Endothelial cell of umbilical vein (primary cell): Measurements from ENCODE around the gene FAXDC2. TPM values are rescaled to one million over a fixed set of nuclear protein-coding genes. Genes with fewer than 3 reads are reported as not detected.

ENCODE experiments used
- BruUV-seq: library from RNA; stranded (reverse); fragments of 400-500 nt; replicated peaks from 2 replicates; lab custom pipeline; 2021; lab: Mats Ljungman, UMichigan
- CTCF ChIA-PET: fragments of 300-600, 350-600 bp; sonication (Branson Sonifier 250); formaldehyde crosslinking; loops from one replicate; lab custom pipeline; 2021; ENCODE audit warnings: antibody characterized with exemption, inconsistent platforms; lab: Charles Lee
- POLR2A ChIA-PET: fragments of 300-600, 350-600 bp; sonication (Branson Sonifier 250); formaldehyde crosslinking; loops from one replicate; lab custom pipeline; 2021; ENCODE audit warnings: antibody characterized with exemption, inconsistent platforms; lab: Charles Lee
- DNase-seq: peaks from one replicate; pipeline ENCODE4 v3.0.0-alpha.2; 2011; ENCODE audit warnings: low read depth, low spot score
- FAIRE-seq: peaks from 2 replicates; lab custom pipeline; 2011; peaks lifted over from hg19 to GRCh38; lab: Jason Lieb, UNC
- H2AFZ ChIP-seq: 2 replicates; pipeline ENCODE4 v1.6.0; 2012; ENCODE audit warnings: low read depth, low read length, control low read depth, inconsistent platforms
- H3K27ac ChIP-seq: 2 replicates; pipeline ENCODE4 v1.5.1; 2011; ENCODE audit warnings: low read depth, mild to moderate bottlenecking, control low read depth, low read length, moderate library complexity; ENCODE audit not compliant: insufficient read depth
- H3K27me3 ChIP-seq, 2 experiments: 2 replicates each; pipeline versions ENCODE4 v1.6.0 to v1.6.1; 2011; ENCODE audit warnings: low read length in 2 of 2, mixed read lengths in 1 of 2; ENCODE audit not compliant: control insufficient read depth in 2 of 2, insufficient read depth in 2 of 2
- H3K36me3 ChIP-seq, 2 experiments: 2 replicates in 1 of 2; 3 replicates in 1 of 2; pipeline ENCODE4 v1.5.1; 2011; ENCODE audit warnings: low read length in 2 of 2, mild to moderate bottlenecking in 1 of 2, moderate library complexity in 1 of 2; ENCODE audit not compliant: control insufficient read depth in 2 of 2, insufficient read depth in 2 of 2; ENCODE audit errors: extremely low read depth in 1 of 2
- H3K4me1 ChIP-seq: 3 replicates; pipeline ENCODE4 v1.5.1; 2011; ENCODE audit warnings: mild to moderate bottlenecking, low read length; ENCODE audit not compliant: control insufficient read depth, insufficient read depth; ENCODE audit errors: extremely low read depth
- H3K4me2 ChIP-seq: 2 replicates; pipeline ENCODE4 v1.6.1; 2011; ENCODE audit warnings: low read length, control low read depth, mixed read lengths; ENCODE audit not compliant: insufficient read depth
- H3K4me3 ChIP-seq, 3 experiments: fragments of 200-600 bp in 1 of 3; sonication (generic), shearing (Covaris generic) in 1 of 3; replicated peaks in 1 of 3; 2 replicates each; pipeline ENCODE4 v1.5.1; 2011 to 2016; ENCODE audit warnings: control low read depth in 3 of 3, low read length in 3 of 3, mild to moderate bottlenecking in 2 of 3, inconsistent platforms in 1 of 3, low read depth in 1 of 3, moderate library complexity in 1 of 3; ENCODE audit not compliant: insufficient read depth in 1 of 3
- H3K79me2 ChIP-seq: 2 replicates; pipeline ENCODE4 v1.6.0; 2012; ENCODE audit warnings: low read length, inconsistent platforms; ENCODE audit not compliant: control insufficient read depth, insufficient read depth
- H3K9ac ChIP-seq: replicated peaks from 2 replicates; pipeline ENCODE3; 2011; ENCODE audit warnings: low read length, control low read depth; ENCODE audit not compliant: insufficient read depth; ENCODE audit errors: extremely low read depth
- H3K9me1 ChIP-seq: replicated peaks from 3 replicates; pipeline ENCODE4 v1.6.0; 2011; ENCODE audit warnings: mild to moderate bottlenecking, low read length; ENCODE audit not compliant: control insufficient read depth, insufficient read depth; ENCODE audit errors: extremely low read depth
- H3K9me3 ChIP-seq: replicated peaks from 2 replicates; pipeline ENCODE4 v1.5.1; 2012; ENCODE audit warnings: low read length, inconsistent platforms; ENCODE audit not compliant: control insufficient read depth, insufficient read depth
- H4K20me1 ChIP-seq: replicated peaks from 2 replicates; pipeline ENCODE3; 2011; ENCODE audit warnings: mild to moderate bottlenecking, low read length; ENCODE audit not compliant: control insufficient read depth, insufficient read depth; ENCODE audit errors: extremely low read depth
- EZH2 ChIP-seq: IDR thresholded peaks from 2 replicates; pipeline ENCODE4 v1.6.1; 2012; ENCODE audit warnings: borderline replicate concordance, low read depth, mild to moderate bottlenecking, moderate library complexity, low read length, inconsistent platforms; ENCODE audit not compliant: severe bottlenecking
- FOS ChIP-seq: IDR thresholded peaks from 2 replicates; pipeline ENCODE4 v1.6.1; 2011; ENCODE audit warnings: mild to moderate bottlenecking, low read length, moderate library complexity, borderline replicate concordance; ENCODE audit not compliant: insufficient read depth
- GATA2 ChIP-seq: IDR thresholded peaks from 2 replicates; pipeline ENCODE4 v1.7.0; 2011; ENCODE audit warnings: low read depth, mild to moderate bottlenecking, moderate library complexity, mixed read lengths, low read length; ENCODE audit not compliant: insufficient read length, insufficient read depth
- JUN ChIP-seq: IDR thresholded peaks from 2 replicates; pipeline ENCODE4 v1.6.1; 2011; ENCODE audit warnings: borderline replicate concordance, low read depth; ENCODE audit not compliant: insufficient read length, insufficient read depth
- MYC ChIP-seq: IDR thresholded peaks from one replicate; pipeline ENCODE4 v1.6.1; 2011; ENCODE audit warnings: mild to moderate bottlenecking, low read depth, low read length
- POLR2A ChIP-seq: IDR thresholded peaks from 2 replicates; pipeline ENCODE4 v1.6.1; 2012; ENCODE audit warnings: low read depth, mild to moderate bottlenecking, control low read depth, low read length
- POLR2AphosphoS5 ChIP-seq: IDR thresholded peaks from 2 replicates; pipeline ENCODE4 v1.6.1; 2012; ENCODE audit warnings: low read depth, mild to moderate bottlenecking, control low read depth, low read length, moderate library complexity; ENCODE audit not compliant: insufficient read depth
- dilution Hi-C: fragments of 300-500 bp; cut with MboI; formaldehyde crosslinking; loops from one replicate; pipeline ENCODE4 v1.15.0; 2019; ENCODE audit warnings: low sequenced_read_pairs; ENCODE audit not compliant: extremely low pct_ligation_motif_present
- intact Hi-C: fragments of 100-400 bp; cut with micrococcal nuclease; formaldehyde crosslinking; loops from one replicate; pipeline ENCODE4 v1.10.0; 2022
- polyA plus RNA-seq, 4 experiments: library from polyadenylated mRNA; depleted of rRNA in 3 of 4; stranded (reverse) in 3 of 4; unstranded in 1 of 4; fragments of >200 nt; gene quantifications; 2 replicates each; pipeline versions ENCODE4 v1.2.1 to v1.2.3, GENCODE V29; 2011 to 2012; ENCODE audit warnings: missing spikeins in 1 of 4
- total RNA-seq: library from RNA; stranded (reverse); gene quantifications from 2 replicates; pipeline ENCODE4 v1.2.3, GENCODE V29; 2021
- TF ChIP-seq, protein P1 (sequence below), 2 donors: IDR thresholded peaks; 1 replicate in 1 of 2; 2 replicates in 1 of 2; pipeline ENCODE4 v1.5.1; 2011; ENCODE audit warnings: low read length in 2 of 2, mild to moderate bottlenecking in 2 of 2, moderate library complexity in 2 of 2, control low read depth in 1 of 2, inconsistent platforms in 1 of 2, low read depth in 1 of 2; ENCODE audit not compliant: insufficient read depth in 1 of 2; ENCODE audit errors: extremely low read depth in 1 of 2
- TF ChIP-seq, protein P2 (sequence below): IDR thresholded peaks from 2 replicates; pipeline ENCODE4 v1.6.1; 2011; ENCODE audit not compliant: insufficient read depth, insufficient read length

Gene FAXDC2
- total and polyA plus RNA-seq, 2 donors (not counting 3 experiments of a cell fraction or from before 2014, with no cell fraction given), result 8.3 to 12.0 TPM

DNA sequence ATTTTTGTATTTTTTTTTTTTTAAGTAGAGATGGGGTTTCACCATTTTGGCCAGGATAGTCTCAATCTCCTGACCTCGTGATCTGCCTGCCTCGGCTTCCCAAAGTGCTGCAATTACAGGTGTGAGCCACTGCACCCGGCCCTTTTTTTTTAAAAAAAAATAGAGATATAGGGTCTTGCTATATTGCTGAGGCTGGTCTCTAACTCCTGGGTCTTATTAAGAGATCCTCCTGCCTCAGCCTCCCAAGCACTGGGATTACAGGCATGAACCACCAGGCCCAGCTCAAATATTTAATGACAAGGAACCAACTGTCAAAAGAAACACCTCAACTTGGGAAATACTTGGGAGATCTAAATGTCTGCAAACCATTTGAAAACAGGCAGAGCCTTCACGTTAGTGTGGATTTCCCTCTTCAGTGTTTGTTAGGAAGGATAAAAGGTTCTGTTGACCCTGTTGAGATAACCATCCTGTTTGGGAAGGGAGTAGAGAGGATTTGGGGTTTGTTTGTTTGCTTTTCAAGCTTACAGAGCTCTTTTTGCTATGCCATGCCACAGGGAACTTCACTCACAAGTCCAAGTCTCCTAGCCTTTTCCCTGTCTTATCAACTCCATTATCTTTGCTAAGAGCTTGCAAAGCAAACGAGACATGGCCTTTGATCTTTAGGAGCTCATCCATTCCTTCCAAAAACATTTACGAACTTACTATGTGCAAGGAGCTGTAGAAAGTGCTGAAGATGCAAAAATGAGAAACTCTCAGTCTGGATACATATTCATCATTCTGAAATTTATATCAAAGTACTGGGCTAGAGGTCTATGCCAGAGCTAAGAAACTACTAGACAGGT lies 7.5 kb downstream of the FAXDC2 start:
- no peak overlapping the region for H2AFZ ChIP-seq
- FAIRE-seq (no peak), DNase-seq (no peak)
- ChIA-PET CTCF (no interaction called here), POLR2A (interaction anchor here (0.6 kb wide), 1 partner anchor 454 kb away, joined by 4 read pairs; no protein-coding TSS in a partner anchor)
- intact Hi-C loops (no loop called here), dilution Hi-C loops (no loop called here)
- H3K27ac ChIP-seq, result no peak overlapping the region
- H3K36me3 ChIP-seq, result no peaks in the 10 kb centered on the region
- no peaks in the 10 kb centered on the region for H3K9me3 ChIP-seq
- no TSS peak for BruUV-seq
- H3K4me1 ChIP-seq, result peaks cover 9% of the 10 kb centered on the region
- no peak overlapping the region for H3K9ac ChIP-seq
- no peaks in the 10 kb centered on the region for H3K9me1 ChIP-seq
- H3K4me2 ChIP-seq, result no peak overlapping the region
- no peaks in the 10 kb centered on the region for H3K79me2 ChIP-seq
- no peaks in the 10 kb centered on the region for H4K20me1 ChIP-seq
- H3K4me3 ChIP-seq, result no peak overlapping the region
- TF ChIP-seq JUN, result no peak
- TF ChIP-seq, protein P1, sequence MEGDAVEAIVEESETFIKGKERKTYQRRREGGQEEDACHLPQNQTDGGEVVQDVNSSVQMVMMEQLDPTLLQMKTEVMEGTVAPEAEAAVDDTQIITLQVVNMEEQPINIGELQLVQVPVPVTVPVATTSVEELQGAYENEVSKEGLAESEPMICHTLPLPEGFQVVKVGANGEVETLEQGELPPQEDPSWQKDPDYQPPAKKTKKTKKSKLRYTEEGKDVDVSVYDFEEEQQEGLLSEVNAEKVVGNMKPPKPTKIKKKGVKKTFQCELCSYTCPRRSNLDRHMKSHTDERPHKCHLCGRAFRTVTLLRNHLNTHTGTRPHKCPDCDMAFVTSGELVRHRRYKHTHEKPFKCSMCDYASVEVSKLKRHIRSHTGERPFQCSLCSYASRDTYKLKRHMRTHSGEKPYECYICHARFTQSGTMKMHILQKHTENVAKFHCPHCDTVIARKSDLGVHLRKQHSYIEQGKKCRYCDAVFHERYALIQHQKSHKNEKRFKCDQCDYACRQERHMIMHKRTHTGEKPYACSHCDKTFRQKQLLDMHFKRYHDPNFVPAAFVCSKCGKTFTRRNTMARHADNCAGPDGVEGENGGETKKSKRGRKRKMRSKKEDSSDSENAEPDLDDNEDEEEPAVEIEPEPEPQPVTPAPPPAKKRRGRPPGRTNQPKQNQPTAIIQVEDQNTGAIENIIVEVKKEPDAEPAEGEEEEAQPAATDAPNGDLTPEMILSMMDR (IDR thresholded peaks at IDR 0.05; ENCODE audit: extremely low read depth in 1 of 2, insufficient read depth in 1 of 2, low read depth in 1 of 2, low read length in 2 of 2), result no peak
- TF ChIP-seq POLR2A, result no peak
- no peak for TF ChIP-seq POLR2AphosphoS5
- no peak for TF ChIP-seq MYC
- TF ChIP-seq GATA2, result no peak
- TF ChIP-seq, protein P2, sequence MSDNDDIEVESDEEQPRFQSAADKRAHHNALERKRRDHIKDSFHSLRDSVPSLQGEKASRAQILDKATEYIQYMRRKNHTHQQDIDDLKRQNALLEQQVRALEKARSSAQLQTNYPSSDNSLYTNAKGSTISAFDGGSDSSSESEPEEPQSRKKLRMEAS, result no peak
- no peak for TF ChIP-seq FOS
- no peak for TF ChIP-seq EZH2
- H3K27me3 ChIP-seq, result no peaks in the 10 kb centered on the region
